HEK293 (cell line): ENCODE data around the gene RPEL1.

Experiments
- CTCF ChIA-PET: fragments of 350-600 bp; formaldehyde crosslinking; extraction: SDS; loops from one replicate; lab custom pipeline; 2021; ENCODE audit warnings: antibody characterized with exemption; lab: Yijun Ruan, JAX
- POLR2A ChIA-PET: fragments of 300-600 bp; formaldehyde crosslinking; extraction: SDS; loops from one replicate; lab custom pipeline; 2020; ENCODE audit warnings: antibody characterized with exemption, inconsistent platforms; lab: Yijun Ruan, JAX
- H3K27ac ChIP-seq: fragments of 200-500 bp; sonication (Bioruptor generic); 2 replicates; pipeline ENCODE4 v1.5.1; 2014; ENCODE audit warnings: low read depth, low read length, control low read depth, inconsistent platforms; ENCODE audit errors: extremely low read depth
- H3K36me3 ChIP-seq, 2 experiments: fragments of 200-500 bp in 1 of 2; sonication (Bioruptor generic) in 1 of 2; 1 replicate in 1 of 2; 2 replicates in 1 of 2; pipeline ENCODE4 v1.5.1; 2014 to 2017; ENCODE audit warnings: inconsistent platforms in 2 of 2, low read length in 2 of 2; ENCODE audit not compliant: control insufficient read depth in 2 of 2, insufficient read depth in 1 of 2
- H3K4me1 ChIP-seq: fragments of 200-500 bp; sonication (Bioruptor generic); 2 replicates; pipeline ENCODE4 v1.5.1; 2014; ENCODE audit warnings: mild to moderate bottlenecking, low read length, inconsistent platforms; ENCODE audit not compliant: control insufficient read depth, insufficient read depth
- H3K4me3 ChIP-seq: 2 replicates; pipeline ENCODE4 v1.5.1; 2011; ENCODE audit warnings: low read depth, mild to moderate bottlenecking, control low read depth, low read length, moderate library complexity
- H3K9me3 ChIP-seq: fragments of 200-500 bp; sonication (Bioruptor generic); 2 replicates; pipeline ENCODE4 v1.5.1; 2014; ENCODE audit warnings: low read depth, low read length, inconsistent platforms; ENCODE audit not compliant: control insufficient read depth, insufficient read depth
- BCL6B ChIP-seq: fragments of 450-650 bp; formaldehyde crosslinking; IDR thresholded peaks from 2 replicates; pipeline ENCODE4 v1.5.1; 2017; ENCODE audit warnings: missing biosample characterization, missing genetic modification characterization
- GLIS1 ChIP-seq: fragments of 450-650 bp; formaldehyde crosslinking; IDR thresholded peaks from 2 replicates; pipeline ENCODE4 v1.5.1; 2016; ENCODE audit warnings: missing biosample characterization, missing genetic modification characterization
- GLIS2 ChIP-seq: fragments of 450-650 bp; formaldehyde crosslinking; IDR thresholded peaks from 2 replicates; pipeline ENCODE4 v1.5.1; 2016; ENCODE audit warnings: missing biosample characterization, missing genetic modification characterization
- HOXA7 ChIP-seq: sonication (generic); formaldehyde crosslinking; IDR thresholded peaks from 2 replicates; pipeline ENCODE4 v1.8.1; 2022; ENCODE audit warnings: missing genetic modification reagents, borderline replicate concordance
- KLF7 ChIP-seq: fragments of 450-650 bp; formaldehyde crosslinking; IDR thresholded peaks from 2 replicates; pipeline ENCODE4 v1.5.1; 2016; ENCODE audit warnings: missing biosample characterization, missing genetic modification characterization, borderline replicate concordance
- OVOL3 ChIP-seq: fragments of 450-650 bp; formaldehyde crosslinking; IDR thresholded peaks from 2 replicates; pipeline ENCODE4 v1.5.1; 2016; ENCODE audit warnings: missing biosample characterization, missing genetic modification characterization
- ZBTB10 ChIP-seq: fragments of 450-650 bp; formaldehyde crosslinking; IDR thresholded peaks from 2 replicates; pipeline ENCODE4 v1.5.1; 2016; ENCODE audit warnings: missing biosample characterization, missing genetic modification characterization
- ZBTB44 ChIP-seq: fragments of 450-650 bp; IDR thresholded peaks from 2 replicates; pipeline ENCODE4 v1.5.1; 2018; ENCODE audit warnings: missing biosample characterization, mild to moderate bottlenecking, missing genetic modification characterization
- ZNF202 ChIP-seq: fragments of 450-650 bp; formaldehyde crosslinking; IDR thresholded peaks from 2 replicates; pipeline ENCODE4 v1.5.1; 2016; ENCODE audit warnings: missing biosample characterization, missing genetic modification characterization, borderline replicate concordance
- ZNF362 ChIP-seq: fragments of 450-650 bp; formaldehyde crosslinking; IDR thresholded peaks from 2 replicates; pipeline ENCODE4 v1.5.1; 2016; ENCODE audit warnings: missing biosample characterization, missing genetic modification characterization
- ZNF529 ChIP-seq: fragments of 450-650 bp; formaldehyde crosslinking; IDR thresholded peaks from 2 replicates; pipeline ENCODE4 v1.5.1; 2017; ENCODE audit warnings: missing genetic modification characterization, missing biosample characterization; ENCODE audit not compliant: insufficient replicate concordance
- ZNF610 ChIP-seq: fragments of 450-650 bp; formaldehyde crosslinking; IDR thresholded peaks from 2 replicates; pipeline ENCODE4 v1.5.1; 2016; ENCODE audit warnings: missing biosample characterization, missing genetic modification characterization, borderline replicate concordance
- ZNF692 ChIP-seq: fragments of 450-650 bp; formaldehyde crosslinking; IDR thresholded peaks from 2 replicates; pipeline ENCODE4 v1.5.1; 2016; ENCODE audit warnings: missing biosample characterization, missing genetic modification characterization
- ZNF837 ChIP-seq: fragments of 450-650 bp; formaldehyde crosslinking; IDR thresholded peaks from 2 replicates; pipeline ENCODE4 v1.5.1; 2016; ENCODE audit warnings: missing biosample characterization, missing genetic modification characterization
- TF ChIP-seq, protein P1 (sequence below): fragments of 450-650 bp; formaldehyde crosslinking; IDR thresholded peaks from 2 replicates; pipeline ENCODE4 v1.5.1; 2017; ENCODE audit warnings: missing biosample characterization, missing genetic modification characterization

RPEL1 gene

GRCh38 chr10:103231047-103231551, 14.6 kb upstream of the RPEL1 start:
- Histone ChIP-seq H3K27ac (no peak overlapping the region), H3K4me1 (no peaks in the 10 kb centered on the region), H3K9me3 (no peaks in the 10 kb centered on the region), H3K4me3 (no peak overlapping the region), H3K36me3 (no peaks in the 10 kb centered on the region)
- ChIA-PET CTCF (interaction anchor here (0.6 to 1.2 kb wide), 6 partner anchors 9 to 483 kb away, joined by 3 to 4 read pairs (median 3); no protein-coding TSS in a partner anchor), POLR2A (interaction anchor here (0.5 to 2.7 kb wide), 8 partner anchors 27 to 375 kb away, joined by 3 to 18 read pairs (median 4); partner anchors contain the start of genes CNNM2 and NT5C2)
- TF ChIP-seq ZNF692 (tag by site-specific recombination): no peak
- TF ChIP-seq ZBTB10 (tag by site-specific recombination): no peak
- no peak for TF ChIP-seq HOXA7
- TF ChIP-seq ZNF610: no peak
- TF ChIP-seq, protein P1, sequence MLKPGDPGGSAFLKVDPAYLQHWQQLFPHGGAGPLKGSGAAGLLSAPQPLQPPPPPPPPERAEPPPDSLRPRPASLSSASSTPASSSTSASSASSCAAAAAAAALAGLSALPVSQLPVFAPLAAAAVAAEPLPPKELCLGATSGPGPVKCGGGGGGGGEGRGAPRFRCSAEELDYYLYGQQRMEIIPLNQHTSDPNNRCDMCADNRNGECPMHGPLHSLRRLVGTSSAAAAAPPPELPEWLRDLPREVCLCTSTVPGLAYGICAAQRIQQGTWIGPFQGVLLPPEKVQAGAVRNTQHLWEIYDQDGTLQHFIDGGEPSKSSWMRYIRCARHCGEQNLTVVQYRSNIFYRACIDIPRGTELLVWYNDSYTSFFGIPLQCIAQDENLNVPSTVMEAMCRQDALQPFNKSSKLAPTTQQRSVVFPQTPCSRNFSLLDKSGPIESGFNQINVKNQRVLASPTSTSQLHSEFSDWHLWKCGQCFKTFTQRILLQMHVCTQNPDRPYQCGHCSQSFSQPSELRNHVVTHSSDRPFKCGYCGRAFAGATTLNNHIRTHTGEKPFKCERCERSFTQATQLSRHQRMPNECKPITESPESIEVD (tag by site-specific recombination): no peak
- TF ChIP-seq ZNF202: no peak
- TF ChIP-seq OVOL3 (tag by site-specific recombination): no peak
- TF ChIP-seq ZBTB44 (tag by site-specific recombination): no peak
- no peak for TF ChIP-seq ZNF837 (tag by site-specific recombination)
- no peak for TF ChIP-seq ZNF362 (tag by site-specific recombination)
- no peak for TF ChIP-seq BCL6B (tag by site-specific recombination)
- TF ChIP-seq ZNF529 (tag by site-specific recombination): no peak
- TF ChIP-seq GLIS1: no peak
- TF ChIP-seq GLIS2 (tag by site-specific recombination): no peak
- TF ChIP-seq KLF7 (tag by site-specific recombination): no peak
